IMR-90 (cell line): ENCODE results near the gene TREML2.

Experiments used
- CTCF ChIP-seq: conservative IDR thresholded peaks from 2 replicates; pipeline ENCODE4 v1.5.1; 2012; ENCODE audit warnings: mild to moderate bottlenecking, low read depth, low read length, improper control_type of control experiment
- POLR2A ChIP-seq: IDR thresholded peaks from 2 replicates; pipeline ENCODE4 v1.6.1; 2012; ENCODE audit warnings: mild to moderate bottlenecking, low read depth, low read length
- RAD21 ChIP-seq: IDR thresholded peaks from 2 replicates; pipeline ENCODE4 v1.6.1; 2012; ENCODE audit warnings: low read length, improper control_type of control experiment

- TF ChIP-seq CTCF (no peak), POLR2A (no peak), RAD21 (no peak)
Measured at GRCh38 chr6:41157323-41157722, 43.6 kb downstream of the TREML2 start.
